Gastroesophageal sphincter (tissue), 3 donors: ENCODE measurements around the gene PPP2R2B.

Source experiments
- EP300 ChIP-seq: sonication (generic); formaldehyde crosslinking; IDR thresholded peaks from one replicate; pipeline ENCODE4 v1.6.1; 2017; ENCODE audit warnings: antibody characterized with exemption, mild to moderate bottlenecking
- POLR2AphosphoS5 ChIP-seq: sonication (generic); formaldehyde crosslinking; IDR thresholded peaks from one replicate; pipeline ENCODE4 v1.6.1; 2017; ENCODE audit warnings: antibody characterized with exemption
- TF ChIP-seq, protein P1 (sequence below), 4 experiments: fragments of 200-600 bp in 2 of 4; fragments of 450-650 bp in 2 of 4; sonication (generic) in 1 of 4; IDR thresholded peaks; one replicate each; pipeline ENCODE4 v1.5.1; 2017 to 2019; ENCODE audit warnings: antibody characterized with exemption in 4 of 4, mild to moderate bottlenecking in 2 of 4, moderate library complexity in 2 of 4

- TF ChIP-seq, protein P1, sequence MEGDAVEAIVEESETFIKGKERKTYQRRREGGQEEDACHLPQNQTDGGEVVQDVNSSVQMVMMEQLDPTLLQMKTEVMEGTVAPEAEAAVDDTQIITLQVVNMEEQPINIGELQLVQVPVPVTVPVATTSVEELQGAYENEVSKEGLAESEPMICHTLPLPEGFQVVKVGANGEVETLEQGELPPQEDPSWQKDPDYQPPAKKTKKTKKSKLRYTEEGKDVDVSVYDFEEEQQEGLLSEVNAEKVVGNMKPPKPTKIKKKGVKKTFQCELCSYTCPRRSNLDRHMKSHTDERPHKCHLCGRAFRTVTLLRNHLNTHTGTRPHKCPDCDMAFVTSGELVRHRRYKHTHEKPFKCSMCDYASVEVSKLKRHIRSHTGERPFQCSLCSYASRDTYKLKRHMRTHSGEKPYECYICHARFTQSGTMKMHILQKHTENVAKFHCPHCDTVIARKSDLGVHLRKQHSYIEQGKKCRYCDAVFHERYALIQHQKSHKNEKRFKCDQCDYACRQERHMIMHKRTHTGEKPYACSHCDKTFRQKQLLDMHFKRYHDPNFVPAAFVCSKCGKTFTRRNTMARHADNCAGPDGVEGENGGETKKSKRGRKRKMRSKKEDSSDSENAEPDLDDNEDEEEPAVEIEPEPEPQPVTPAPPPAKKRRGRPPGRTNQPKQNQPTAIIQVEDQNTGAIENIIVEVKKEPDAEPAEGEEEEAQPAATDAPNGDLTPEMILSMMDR (IDR thresholded peaks at IDR 0.05) = no peak
- no peak for TF ChIP-seq EP300
- no peak for TF ChIP-seq POLR2AphosphoS5
These were observed 124.9 kb downstream of the PPP2R2B start for GRCh38 chr5:146753641-146754040.
